Subcutaneous adipose tissue (tissue), 4 donors: Measurements from ENCODE around the gene ZFAND6. TPM values are rescaled to one million over a fixed set of nuclear protein-coding genes. Genes with fewer than 3 reads are reported as not detected.

Experiments
- CTCF ChIP-seq: fragments of 450-650 bp; IDR thresholded peaks from one replicate; pipeline ENCODE4 v1.5.1; 2016; ENCODE audit warnings: low read depth, mild to moderate bottlenecking, control low read depth, antibody characterized with exemption, moderate library complexity
- total RNA-seq, 4 donors: library from RNA; depleted of rRNA; stranded (reverse); fragments of >200 nt; gene quantifications; one replicate each; pipeline ENCODE4 v1.1.0, GENCODE V29; 2016

Gene ZFAND6
- total RNA-seq, 4 donors from 2014 or later: 107 to 155 (median 140) TPM

- no peak for TF ChIP-seq CTCF
Measured at GRCh38 chr15:80107774-80108173, 48.3 kb downstream of the ZFAND6 start.

GRCh38 chr15:80109388-80109787, 49.9 kb downstream of the ZFAND6 start:
- no peak for TF ChIP-seq CTCF

GRCh38 chr15:80110920-80111319, 51.4 kb downstream of the ZFAND6 start:
- no peak for TF ChIP-seq CTCF

GRCh38 chr15:80114114-80114513, 54.6 kb downstream of the ZFAND6 start:
- TF ChIP-seq CTCF: no peak

- no peak for TF ChIP-seq CTCF
Measured at GRCh38 chr15:80115021-80115420, 55.5 kb downstream of the ZFAND6 start.

- no peak for TF ChIP-seq CTCF
Measured at GRCh38 chr15:80118956-80119355, 59.5 kb downstream of the ZFAND6 start.

GRCh38 chr15:80120636-80121035, 61.2 kb downstream of the ZFAND6 start:
- no peak for TF ChIP-seq CTCF
